GM18907 (cell line): ENCODE data around the gene ADGRG7.

ENCODE experiments used
- ATAC-seq: cut with Tn5 transposase; IDR thresholded peaks from one replicate; pipeline ENCODE4 v1.9.1; 2021; ENCODE audit warnings: mild to moderate bottlenecking, moderate library complexity; ENCODE audit not compliant: unreplicated experiment

The ADGRG7 gene

GRCh38 chr3:100732435-100732834, 123.0 kb downstream of the ADGRG7 start:
- no peak for ATAC-seq

- no peak for ATAC-seq
These were observed 127.9 kb downstream of the ADGRG7 start for GRCh38 chr3:100737334-100737733.

DNA sequence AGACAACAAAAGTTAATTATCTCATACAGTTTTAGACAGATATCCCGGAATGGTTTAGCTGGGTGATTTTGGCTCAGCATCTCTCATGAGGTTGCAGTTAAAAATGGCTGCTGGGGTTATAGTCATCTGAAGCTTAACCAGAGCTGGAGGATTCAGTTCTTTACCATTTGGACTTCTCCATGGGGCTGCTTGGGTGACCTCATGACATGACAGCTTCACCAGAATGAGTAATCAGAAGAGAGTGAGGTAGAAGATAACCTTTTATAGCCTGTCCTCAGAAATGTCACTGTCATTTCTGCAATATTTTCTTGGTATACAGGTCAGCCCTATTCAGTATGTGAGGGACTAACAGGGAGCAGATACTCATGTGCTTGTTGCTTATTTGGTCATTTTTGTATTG, 130.8 kb downstream of the ADGRG7 start:
- ATAC-seq, result no peak

GRCh38 chr3:100743535-100743934, 134.1 kb downstream of the ADGRG7 start:
- no peak for ATAC-seq

GRCh38 chr3:100744671-100745070, 135.3 kb downstream of the ADGRG7 start:
- ATAC-seq, result no peak
